OCI-LY1 (cell line): Measurements from ENCODE around the gene NALCN.

Experiments used
- H2AFZ ChIP-seq: fragments of 200-600 bp; sonication (generic), shearing (Covaris generic); 2 replicates; pipeline ENCODE4 v1.6.0; 2014; ENCODE audit warnings: antibody characterized with exemption, mild to moderate bottlenecking, low read length
- H3F3A ChIP-seq: fragments of 200-600 bp; sonication (generic), shearing (Covaris generic); 2 replicates; pipeline ENCODE4 v1.6.0; 2014; ENCODE audit warnings: mild to moderate bottlenecking, antibody characterized with exemption, low read length, moderate library complexity; ENCODE audit not compliant: insufficient read depth
- H3K27ac ChIP-seq: fragments of 200-600 bp; sonication (generic); 2 replicates; pipeline ENCODE4 v1.5.1; 2014; ENCODE audit warnings: low read length, mixed run types, mild to moderate bottlenecking, low read depth; ENCODE audit not compliant: poor library complexity, severe bottlenecking
- H3K27me3 ChIP-seq: fragments of 200-600 bp; sonication (generic); 2 replicates; pipeline ENCODE4 v1.6.0; 2014; ENCODE audit warnings: antibody characterized with exemption, mild to moderate bottlenecking, low read length, moderate library complexity; ENCODE audit not compliant: insufficient read depth
- H3K36me3 ChIP-seq: fragments of 200-600 bp; sonication (generic); 2 replicates; pipeline ENCODE4 v1.6.1; 2014; ENCODE audit warnings: mild to moderate bottlenecking, antibody characterized with exemption, low read length, moderate library complexity, mixed read lengths; ENCODE audit not compliant: insufficient read depth
- H3K4me1 ChIP-seq: fragments of 200-600 bp; sonication (generic); 2 replicates; pipeline ENCODE4 v1.5.1; 2014; ENCODE audit warnings: mild to moderate bottlenecking, low read length, moderate library complexity; ENCODE audit not compliant: insufficient read depth, severe bottlenecking
- H3K4me2 ChIP-seq: fragments of 200-600 bp; sonication (generic), shearing (Covaris generic); 2 replicates; pipeline ENCODE4 v1.6.1; 2014; ENCODE audit warnings: low read length
- H3K4me3 ChIP-seq: fragments of 200-600 bp; sonication (generic); 2 replicates; pipeline ENCODE4 v1.5.1; 2014; ENCODE audit warnings: low read length, low read depth, mild to moderate bottlenecking, mixed read lengths; ENCODE audit not compliant: poor library complexity, severe bottlenecking
- H3K79me2 ChIP-seq: fragments of 200-600 bp; shearing (Covaris generic); 2 replicates; pipeline ENCODE4 v1.6.1; 2016; ENCODE audit warnings: mixed run types, low read length, mixed read lengths; ENCODE audit not compliant: insufficient read depth
- H3K9ac ChIP-seq: fragments of 200-600 bp; sonication (generic), shearing (Covaris generic); 2 replicates; pipeline ENCODE4 v1.6.1; 2014; ENCODE audit warnings: mild to moderate bottlenecking, low read length, mixed read lengths
- H3K9me2 ChIP-seq: fragments of 200-600 bp; sonication (generic), shearing (Covaris generic); 2 replicates; pipeline ENCODE4 v1.6.1; 2014; ENCODE audit warnings: low read depth, mild to moderate bottlenecking, low read length, mixed read lengths
- H3K9me3 ChIP-seq: fragments of 200-600 bp; shearing (Covaris generic); 2 replicates; pipeline ENCODE4 v1.6.1; 2014; ENCODE audit warnings: low read length, mixed read lengths
- H4K20me1 ChIP-seq: fragments of 200-600 bp; sonication (generic), shearing (Covaris generic); 2 replicates; pipeline ENCODE4 v1.6.0; 2016; ENCODE audit warnings: mild to moderate bottlenecking, low read length; ENCODE audit not compliant: insufficient read depth
- CTCF ChIP-seq: fragments of 200-600 bp; sonication (generic), shearing (Covaris generic); IDR thresholded peaks from 2 replicates; pipeline ENCODE4 v1.5.1; 2017; ENCODE audit warnings: mild to moderate bottlenecking, antibody characterized with exemption, low read length, moderate library complexity, mixed read lengths
- EZH2 ChIP-seq: fragments of 200-600 bp; sonication (generic), shearing (Covaris generic); IDR thresholded peaks from 2 replicates; pipeline ENCODE4 v1.8.0; 2017; ENCODE audit warnings: borderline replicate concordance, mixed run types, mild to moderate bottlenecking, antibody characterized with exemption, low read length, moderate library complexity, mixed read lengths

NALCN gene

GRCh38 chr13:101155920-101156319, 260.4 kb downstream of the NALCN start:
- Histone ChIP-seq H3K9me3 (no peaks in the 10 kb centered on the region), H3K79me2 (no peaks in the 10 kb centered on the region), H3K9ac (no peak overlapping the region), H4K20me1 (no peaks in the 10 kb centered on the region), H3K36me3 (no peaks in the 10 kb centered on the region), H3K4me3 (no peak overlapping the region), H3K4me1 (no peaks in the 10 kb centered on the region), H3F3A (no peaks in the 10 kb centered on the region), H3K4me2 (no peak overlapping the region), H2AFZ (no peak overlapping the region), H3K27me3 (no peaks in the 10 kb centered on the region), H3K27ac (no peak overlapping the region), H3K9me2 (no peaks in the 10 kb centered on the region)
- TF ChIP-seq EZH2 (no peak), CTCF (peak; percentile 56)

GRCh38 chr13:101152184-101152583, 264.1 kb downstream of the NALCN start:
- Histone ChIP-seq H3K9me3 (no peaks in the 10 kb centered on the region), H3F3A (no peaks in the 10 kb centered on the region), H3K4me2 (no peak overlapping the region), H3K36me3 (no peaks in the 10 kb centered on the region), H3K4me1 (no peaks in the 10 kb centered on the region), H3K27me3 (no peaks in the 10 kb centered on the region), H2AFZ (no peak overlapping the region), H3K9me2 (no peaks in the 10 kb centered on the region), H3K9ac (no peak overlapping the region), H3K79me2 (no peaks in the 10 kb centered on the region), H4K20me1 (no peaks in the 10 kb centered on the region), H3K4me3 (no peak overlapping the region), H3K27ac (no peak overlapping the region)
- no peak for TF ChIP-seq EZH2

GRCh38 chr13:101150998-101151397, 265.3 kb downstream of the NALCN start:
- H3K27me3 ChIP-seq, result no peaks in the 10 kb centered on the region
- no peaks in the 10 kb centered on the region for H3K36me3 ChIP-seq
- H3K4me2 ChIP-seq, result no peak overlapping the region
- no peaks in the 10 kb centered on the region for H3F3A ChIP-seq
- no peaks in the 10 kb centered on the region for H3K9me3 ChIP-seq
- TF ChIP-seq CTCF (no peak), EZH2 (no peak)
- no peaks in the 10 kb centered on the region for H3K4me1 ChIP-seq
- H4K20me1 ChIP-seq, result no peaks in the 10 kb centered on the region
- H2AFZ ChIP-seq, result no peak overlapping the region
- no peak overlapping the region for H3K4me3 ChIP-seq
- no peak overlapping the region for H3K9ac ChIP-seq
- H3K9me2 ChIP-seq, result no peaks in the 10 kb centered on the region
- no peaks in the 10 kb centered on the region for H3K79me2 ChIP-seq
- no peak overlapping the region for H3K27ac ChIP-seq

GRCh38 chr13:101149735-101150384, 266.4 kb downstream of the NALCN start:
- Histone ChIP-seq H3K9me3 (no peaks in the 10 kb centered on the region), H3K4me2 (no peak overlapping the region), H2AFZ (no peak overlapping the region)

More at GRCh38 chr13:101149735-101150384, 266.4 kb downstream of the NALCN start:
- Histone ChIP-seq H3K4me3 (no peak overlapping the region), H3K36me3 (no peaks in the 10 kb centered on the region), H3F3A (no peaks in the 10 kb centered on the region), H4K20me1 (no peaks in the 10 kb centered on the region), H3K27ac (no peak overlapping the region), H3K4me1 (no peaks in the 10 kb centered on the region), H3K79me2 (no peaks in the 10 kb centered on the region), H3K27me3 (no peaks in the 10 kb centered on the region), H3K9me2 (no peaks in the 10 kb centered on the region), H3K9ac (no peak overlapping the region)
- TF ChIP-seq CTCF, result peak; percentile 42; the same call in 1 of the 2 replicates
- no peak for TF ChIP-seq EZH2
